HPDE6-E6E7 (cell line): Measurements from ENCODE around the gene LARP1.
"Not testable (repeated sequence)": the region's sequence is repeated elsewhere in the genome, so short reads cannot be mapped to it uniquely, and the experiment has no call there.

Experiments
- DNase-seq: peaks from one replicate; pipeline ENCODE4 v3.0.0; 2011; ENCODE audit warnings: missing footprints; ENCODE audit errors: extremely low spot score

LARP1 gene

GRCh38 chr5:154824070-154824469 lies 68.9 kb downstream of the LARP1 start:
- no peak for DNase-seq

DNA sequence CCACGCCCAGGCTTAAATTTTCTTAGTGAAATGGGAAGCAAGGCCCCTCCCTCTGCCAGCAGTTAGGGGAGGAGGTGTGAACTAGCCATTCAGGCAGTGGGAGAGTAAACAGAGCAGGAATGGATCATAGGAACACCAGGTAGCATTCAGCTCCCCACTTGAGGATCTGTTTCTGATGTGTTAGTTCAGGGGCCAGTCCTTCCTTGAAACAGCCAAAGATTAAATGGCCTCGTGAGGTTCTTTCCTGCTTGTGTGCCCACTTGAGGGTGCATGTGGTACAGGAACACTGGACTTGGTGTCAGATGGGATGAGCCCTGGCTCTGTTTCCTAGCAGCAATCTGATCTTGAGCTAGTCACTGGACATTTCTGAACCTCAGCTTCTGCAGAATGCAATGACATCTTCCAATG lies 74.0 kb downstream of the LARP1 start:
- DNase-seq: peak; percentile 31

DNA sequence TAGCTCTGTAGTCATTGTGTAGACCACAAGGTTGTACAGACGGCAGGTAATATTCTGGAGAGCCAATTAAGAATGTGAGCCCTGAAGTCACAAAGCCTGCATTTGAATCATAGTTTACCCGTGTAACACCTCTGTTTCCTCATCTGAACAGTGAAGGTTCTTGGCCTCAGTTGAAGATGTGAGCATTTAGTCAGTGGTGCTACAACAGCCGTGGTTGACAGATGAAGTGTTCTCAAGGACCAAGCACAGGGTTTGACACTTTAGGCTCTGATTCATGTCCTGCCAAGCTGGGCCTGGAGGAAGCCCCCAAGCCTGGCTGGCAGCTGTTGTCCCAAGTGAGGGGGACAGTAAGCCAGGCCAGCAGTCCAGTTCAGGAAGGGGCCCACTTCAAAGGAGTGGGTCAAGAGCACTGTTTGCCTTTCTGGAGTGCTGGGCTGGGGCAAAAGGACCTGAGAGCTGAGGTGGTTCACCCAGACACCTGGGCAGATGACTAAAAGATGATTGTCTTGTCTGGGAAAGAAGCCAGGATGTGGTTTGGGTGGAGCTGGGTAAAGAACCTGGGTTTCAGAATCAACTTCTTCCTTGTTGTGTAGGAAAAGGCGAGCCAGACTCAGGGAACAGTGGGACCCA lies 74.5 kb downstream of the LARP1 start:
- DNase-seq: peak; percentile 93

- DNase-seq: no peak
These were observed 75.0 kb downstream of the LARP1 start for GRCh38 chr5:154830219-154830595.

DNA sequence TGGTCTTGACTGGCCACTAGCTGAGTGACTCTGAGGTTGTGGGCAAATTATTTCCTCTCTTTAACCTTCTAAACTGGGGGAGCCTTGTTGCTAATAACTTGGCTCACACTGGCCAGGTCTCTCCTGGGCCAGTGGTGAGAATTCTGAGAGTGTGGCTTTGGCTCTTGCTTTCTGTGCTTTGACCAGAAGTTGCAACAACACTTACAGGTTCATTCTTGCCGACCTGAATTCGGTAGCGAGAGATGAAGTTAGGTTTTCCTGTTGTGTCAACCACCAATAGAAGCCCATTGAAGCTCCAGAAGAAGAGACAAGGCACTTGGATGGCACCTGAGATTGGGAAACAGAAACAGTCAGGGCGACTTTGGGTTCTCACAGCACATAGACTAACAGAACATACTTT lies 75.4 kb downstream of the LARP1 start:
- no peak for DNase-seq

- no peak for DNase-seq
These were observed 76.3 kb downstream of the LARP1 start for GRCh38 chr5:154831451-154831850.

DNA sequence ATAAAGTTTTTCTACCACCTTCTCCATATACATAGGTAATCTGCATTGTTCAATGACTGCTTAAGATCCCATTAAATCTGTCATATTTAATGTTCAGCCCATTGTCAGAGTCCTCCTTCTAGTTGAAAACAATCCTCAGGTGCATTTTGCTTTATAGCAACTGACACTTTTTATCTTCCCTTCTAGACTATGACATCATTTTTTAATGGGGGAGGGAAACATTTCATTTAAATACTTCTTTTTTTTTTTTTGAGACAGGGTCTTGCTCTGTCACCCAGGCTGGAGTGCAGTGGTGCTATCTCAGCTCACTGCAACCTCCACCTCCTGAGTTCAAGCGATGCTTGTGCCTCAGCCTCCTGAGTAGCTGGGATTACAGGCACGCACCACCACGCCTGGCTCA lies 77.6 kb downstream of the LARP1 start:
- not testable (repeated sequence) for DNase-seq

DNA sequence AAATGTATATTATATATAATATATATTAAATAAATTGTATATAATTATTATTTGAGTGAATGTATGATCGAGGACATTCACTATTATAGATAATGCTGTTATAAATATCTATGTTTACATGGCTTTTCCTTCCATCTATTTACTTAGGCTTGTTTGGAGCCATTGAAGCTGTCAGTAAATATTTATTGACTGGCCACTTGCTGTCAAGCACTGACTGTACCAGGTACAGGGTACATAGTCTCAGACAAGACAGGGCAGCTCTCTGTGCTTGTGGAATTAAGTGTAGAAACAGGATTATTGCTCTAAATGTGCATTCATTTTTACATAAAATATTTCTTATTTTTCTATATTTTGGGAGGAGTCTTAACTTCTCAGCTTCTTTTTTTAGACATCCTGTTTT lies 78.9 kb downstream of the LARP1 start:
- no peak for DNase-seq

DNA sequence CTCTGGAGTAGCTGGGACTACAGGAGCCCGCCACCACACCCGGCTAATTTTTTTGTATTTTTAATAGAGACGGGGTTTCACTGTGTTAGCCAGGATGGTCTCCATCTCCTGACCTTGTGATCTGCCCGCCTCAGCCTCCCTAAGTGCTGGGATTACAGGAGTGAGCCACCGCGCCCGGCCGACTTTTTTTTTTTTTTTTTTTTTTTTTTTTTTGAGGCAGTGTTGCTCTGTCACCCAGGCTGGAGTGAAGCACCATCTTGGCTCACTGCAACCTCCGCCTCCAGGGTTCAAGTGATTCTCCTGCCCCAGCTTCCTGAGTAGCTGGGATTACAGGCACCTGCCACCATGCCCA lies 80.5 kb downstream of the LARP1 start:
- DNase-seq: not testable (repeated sequence)

DNA sequence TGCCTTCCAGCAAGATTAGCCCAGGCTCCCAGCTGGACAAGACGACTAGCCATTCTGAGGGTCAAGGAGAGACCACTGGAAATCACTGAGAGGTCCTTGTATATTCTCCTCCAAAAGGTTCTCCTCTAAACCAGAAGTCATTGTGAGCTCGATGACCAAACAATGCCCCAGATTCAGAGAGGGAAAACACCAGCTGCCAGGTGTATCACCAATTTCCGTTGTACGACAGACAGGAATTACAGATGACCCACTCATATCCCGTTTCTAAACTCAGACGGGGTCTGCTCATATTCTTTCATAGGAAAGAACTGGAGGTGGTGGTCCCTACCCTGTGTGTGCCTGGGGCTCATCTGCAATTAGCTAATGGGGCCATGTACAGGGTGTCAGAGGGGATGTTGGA lies 81.0 kb downstream of the LARP1 start:
- no peak for DNase-seq

- DNase-seq: no peak
These were observed 82.1 kb downstream of the LARP1 start for GRCh38 chr5:154837009-154837901.

- no peak for DNase-seq
These were observed 85.5 kb downstream of the LARP1 start for GRCh38 chr5:154840435-154841272.

GRCh38 chr5:154841273-154841661 lies 86.1 kb downstream of the LARP1 start:
- no peak for DNase-seq

GRCh38 chr5:154842689-154843530 lies 87.7 kb downstream of the LARP1 start:
- DNase-seq: no peak

DNA sequence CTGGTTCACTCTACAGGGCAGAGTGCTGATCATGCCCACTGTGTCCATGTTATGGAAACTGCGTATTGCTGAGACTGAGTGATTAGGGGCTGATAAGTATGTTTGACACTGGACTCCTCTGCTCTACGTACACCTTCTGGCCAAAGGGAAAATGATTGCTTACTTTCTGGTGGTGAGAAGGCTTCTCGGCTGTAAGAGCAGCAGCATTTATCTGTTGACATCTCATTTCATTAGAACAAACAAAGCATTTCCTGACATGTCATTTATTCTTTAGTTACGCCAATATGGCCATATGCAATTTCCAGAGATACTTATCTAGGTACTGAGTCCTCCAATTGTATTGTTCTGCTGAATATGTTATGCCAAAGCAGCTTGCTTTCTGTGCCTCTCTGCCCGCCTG lies 89.6 kb downstream of the LARP1 start:
- no peak for DNase-seq

GRCh38 chr5:154849264-154849785 lies 94.1 kb downstream of the LARP1 start:
- DNase-seq: no peak

- DNase-seq: no peak
These were observed 94.6 kb downstream of the LARP1 start for GRCh38 chr5:154849791-154850201.

DNA sequence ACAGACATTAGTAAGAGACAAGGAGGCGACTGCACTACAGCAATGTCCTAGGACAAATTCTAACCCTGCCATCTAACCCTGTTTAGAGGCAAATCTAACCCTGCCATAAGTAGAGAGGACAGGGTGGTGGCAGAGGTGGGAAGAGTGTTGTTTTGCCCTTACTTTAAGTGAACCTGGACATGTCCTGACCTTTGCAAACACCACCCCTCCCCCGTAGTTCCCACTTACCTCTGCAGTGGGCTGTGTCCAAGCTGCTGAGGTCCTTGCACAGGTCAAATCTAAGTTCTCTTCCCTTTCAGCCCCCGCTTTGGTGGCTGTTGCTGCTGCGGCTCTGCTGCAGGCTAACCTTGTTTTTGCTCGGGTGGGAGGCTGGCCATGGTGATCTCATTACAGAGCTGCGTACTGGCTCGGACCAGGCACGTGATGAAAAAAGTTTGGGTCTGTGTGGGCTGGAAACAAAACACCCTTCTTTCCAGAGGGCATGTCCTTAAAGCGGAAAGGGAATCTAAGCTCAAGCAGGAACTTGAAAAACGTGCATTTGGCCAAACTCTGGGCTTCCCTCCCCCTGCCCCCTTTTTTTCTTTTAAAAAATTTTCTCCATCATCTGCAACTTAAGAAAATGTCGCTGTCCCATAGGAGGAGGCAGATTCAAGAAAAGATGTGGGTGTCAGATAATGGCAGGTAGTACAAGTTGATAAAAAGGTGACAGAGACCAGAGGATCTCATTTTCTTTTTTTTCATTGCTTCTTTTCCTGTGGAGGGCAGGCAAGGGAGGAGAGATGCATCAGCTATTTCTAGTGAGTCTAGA lies 95.3 kb downstream of the LARP1 start, which contains the start of gene FAXDC2:
Gene FAXDC2, minus strand, starts transcription at position 349 of the 808 bp plus-strand sequence. CDS start 12,425 bp downstream, outside the sequence.
- no peak for DNase-seq

DNA sequence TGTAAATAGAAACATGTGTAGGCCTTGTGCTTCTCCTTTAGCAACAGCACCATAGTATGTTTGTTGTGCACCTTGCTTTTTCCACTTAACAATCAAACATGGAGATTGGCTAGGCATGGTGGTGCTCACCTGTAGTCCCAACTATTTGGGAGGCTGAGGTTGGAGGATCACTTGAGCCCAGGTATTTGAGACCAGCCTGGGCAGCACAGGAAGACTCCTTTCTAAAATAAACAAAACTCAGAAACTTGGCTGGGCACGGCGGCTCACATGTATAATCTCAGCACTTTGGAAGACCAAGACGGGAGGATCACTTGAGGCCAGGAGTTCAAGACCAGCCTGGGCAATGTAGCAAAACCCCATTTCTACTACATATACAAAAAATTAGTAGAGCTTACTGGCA lies 96.2 kb downstream of the LARP1 start:
- DNase-seq: no peak
